DOHH2 (cell line): ENCODE data around the gene HOXB7.

Experiments
- H3F3A ChIP-seq: fragments of 200-600 bp; sonication (generic), shearing (Covaris generic); 2 replicates; pipeline ENCODE4 v1.6.0; 2016; ENCODE audit warnings: antibody characterized with exemption, mild to moderate bottlenecking; ENCODE audit not compliant: control insufficient read depth, insufficient read depth
- H3K27ac ChIP-seq: fragments of 200-600 bp; sonication (generic); 2 replicates; pipeline ENCODE4 v1.5.1; 2014; ENCODE audit warnings: low read depth, mild to moderate bottlenecking, low read length, moderate library complexity
- H3K27me3 ChIP-seq: fragments of 200-600 bp; sonication (generic); 2 replicates; pipeline ENCODE4 v1.6.1; 2014; ENCODE audit warnings: mild to moderate bottlenecking, low read length, mixed read lengths; ENCODE audit not compliant: control insufficient read depth
- H3K36me3 ChIP-seq: fragments of 200-600 bp; sonication (generic); 2 replicates; pipeline ENCODE4 v1.6.1; 2014; ENCODE audit warnings: mild to moderate bottlenecking, low read length, moderate library complexity, mixed read lengths; ENCODE audit not compliant: control insufficient read depth
- H3K4me1 ChIP-seq: fragments of 200-600 bp; sonication (generic); 2 replicates; pipeline ENCODE4 v1.6.1; 2014; ENCODE audit warnings: mild to moderate bottlenecking, low read length, mixed read lengths; ENCODE audit not compliant: control insufficient read depth
- H3K4me2 ChIP-seq: fragments of 200-600 bp; sonication (generic); 2 replicates; pipeline ENCODE4 v1.6.0; 2014; ENCODE audit warnings: mild to moderate bottlenecking, low read length, moderate library complexity
- H3K4me3 ChIP-seq: fragments of 200-600 bp; sonication (generic); 2 replicates; pipeline ENCODE4 v1.5.1; 2014; ENCODE audit warnings: mild to moderate bottlenecking, low read length, mixed read lengths
- H3K79me2 ChIP-seq: fragments of 200-600 bp; sonication (generic); 2 replicates; pipeline ENCODE4 v1.6.1; 2014; ENCODE audit warnings: mild to moderate bottlenecking, low read length, mixed read lengths; ENCODE audit not compliant: control insufficient read depth
- H3K9me2 ChIP-seq: fragments of 200-600 bp; sonication (generic); replicated peaks from 2 replicates; pipeline ENCODE4 v1.6.1; 2014; ENCODE audit warnings: mild to moderate bottlenecking, low read length, mixed read lengths; ENCODE audit not compliant: control insufficient read depth
- H3K9me3 ChIP-seq: fragments of 200-600 bp; sonication (generic); 2 replicates; pipeline ENCODE4 v1.6.1; 2014; ENCODE audit warnings: antibody characterized with exemption, low read length, mixed read lengths; ENCODE audit not compliant: control insufficient read depth, insufficient read depth
- H4K20me1 ChIP-seq: fragments of 200-600 bp; sonication (generic); 2 replicates; pipeline ENCODE4 v1.6.0; 2014; ENCODE audit warnings: low read depth, mild to moderate bottlenecking, antibody characterized with exemption, low read length, moderate library complexity; ENCODE audit not compliant: control insufficient read depth, insufficient read depth
- CTCF ChIP-seq: fragments of 200-600 bp; sonication (generic); IDR thresholded peaks from one replicate; pipeline ENCODE4 v1.5.1; 2014; ENCODE audit warnings: antibody characterized with exemption, mild to moderate bottlenecking, low read depth, low read length; ENCODE audit not compliant: poor library complexity, severe bottlenecking
- EZH2phosphoT487 ChIP-seq: fragments of 200-600 bp; sonication (generic); IDR thresholded peaks from 2 replicates; pipeline ENCODE4 v1.6.1; 2017; ENCODE audit warnings: borderline replicate concordance, mild to moderate bottlenecking, antibody characterized with exemption, low read length, moderate library complexity, mixed read lengths

The HOXB7 gene

DNA sequence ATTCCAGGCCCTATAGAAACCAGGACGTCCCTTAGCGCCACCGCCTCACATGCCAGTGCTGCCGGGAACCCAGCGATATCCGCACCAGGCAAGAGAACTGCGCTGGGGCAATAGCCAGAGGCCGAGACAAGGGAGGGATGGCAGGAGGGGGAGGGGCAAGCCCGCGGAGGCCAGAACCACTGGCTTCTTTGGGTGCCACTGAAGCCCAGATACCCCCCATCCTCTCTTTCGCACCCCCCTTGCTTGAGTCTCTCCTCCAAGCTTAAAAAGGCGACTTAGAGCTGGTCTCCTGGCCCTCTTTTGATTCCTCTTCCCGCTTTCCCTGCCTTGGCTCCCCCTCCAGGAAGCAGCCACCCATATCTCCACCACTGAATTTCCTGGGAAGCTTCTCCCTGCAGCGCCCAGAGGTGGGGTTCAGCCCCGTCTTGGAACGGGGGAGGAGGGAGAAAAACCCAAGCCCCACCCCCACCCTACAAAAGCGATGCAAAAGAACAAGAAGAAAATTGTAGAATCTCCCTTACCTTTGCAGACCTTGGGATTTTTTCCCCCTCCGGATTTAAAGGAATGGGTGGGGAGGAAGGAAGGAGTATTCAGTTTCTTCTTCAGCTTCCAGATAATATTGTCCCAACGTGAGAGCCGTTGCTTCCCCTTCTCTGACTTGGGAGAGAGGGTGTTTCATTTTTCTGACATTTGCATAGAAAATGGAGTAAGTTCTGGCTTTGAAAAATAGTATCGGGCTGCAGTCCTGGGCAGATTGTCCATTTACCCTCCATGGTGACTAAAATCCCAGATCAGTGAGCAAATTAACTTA is 6.7 kb downstream of the HOXB7 start:
- Histone ChIP-seq H3K4me2 (no peak overlapping the region), H3F3A (no peaks in the 10 kb centered on the region), H3K36me3 (no peaks in the 10 kb centered on the region), H3K27me3 (peaks cover 48% of the 10 kb centered on the region), H3K4me3 (no peak overlapping the region), H3K4me1 (peaks cover under 1% of the 10 kb centered on the region; the same call in 1 of the 2 replicates), H3K9me3 (no peaks in the 10 kb centered on the region), H3K79me2 (no peaks in the 10 kb centered on the region), H3K27ac (no peak overlapping the region), H4K20me1 (no peaks in the 10 kb centered on the region), H3K9me2 (no peaks in the 10 kb centered on the region)
- no peak for TF ChIP-seq CTCF
- no peak for TF ChIP-seq EZH2phosphoT487

GRCh38 chr17:48601539-48602425 is 9.0 kb downstream of the HOXB7 start:
- Histone ChIP-seq H3K79me2 (no peaks in the 10 kb centered on the region), H3K27me3 (peaks cover 71% of the 10 kb centered on the region), H3K36me3 (no peaks in the 10 kb centered on the region), H3K9me3 (no peaks in the 10 kb centered on the region), H3K4me1 (peaks cover 4% of the 10 kb centered on the region; the same call in 1 of the 2 replicates), H3K9me2 (no peaks in the 10 kb centered on the region), H3K4me3 (no peak overlapping the region), H4K20me1 (peaks cover 3% of the 10 kb centered on the region; the same call in 1 of the 2 replicates), H3K4me2 (no peak overlapping the region), H3K27ac (no peak overlapping the region), H3F3A (no peaks in the 10 kb centered on the region)
- TF ChIP-seq EZH2phosphoT487: 0 out of 2 replicates have a peak, but pooled peaks have one; percentile 8
- no peak for TF ChIP-seq CTCF

- Histone ChIP-seq H3K4me2 (no peak overlapping the region), H3K4me3 (no peak overlapping the region), H3K79me2 (no peaks in the 10 kb centered on the region), H3K4me1 (peaks cover 4% of the 10 kb centered on the region; the same call in 1 of the 2 replicates), H3K36me3 (no peaks in the 10 kb centered on the region), H4K20me1 (peaks cover 3% of the 10 kb centered on the region; the same call in 1 of the 2 replicates), H3K9me2 (no peaks in the 10 kb centered on the region), H3K9me3 (no peaks in the 10 kb centered on the region), H3K27ac (no peak overlapping the region), H3K27me3 (peaks cover 78% of the 10 kb centered on the region), H3F3A (no peaks in the 10 kb centered on the region)
- no peak for TF ChIP-seq EZH2phosphoT487
- TF ChIP-seq CTCF: no peak
These were observed 9.6 kb downstream of the HOXB7 start for GRCh38 chr17:48601207-48601538.
